ENCODE results near the gene CDC42. TPM values are rescaled to one million over a fixed set of nuclear protein-coding genes. Genes with fewer than 3 reads are reported as not detected.
"Not testable (repeated sequence)": the region's sequence is repeated elsewhere in the genome, so short reads cannot be mapped to it uniquely, and the experiment has no call there.

Gene CDC42
- total and polyA plus RNA-seq, 10 of the 15 experiments (the other 5 are each of a cell fraction or from before 2014, with no cell fraction given) = 184 to 479 (median 326) TPM

- RAD21 ChIA-PET (ENCODE audit: unreplicated experiment); H3K27ac ChIP-seq (ENCODE audit: control insufficient read depth, insufficient read depth); H3K4me2 ChIP-seq (ENCODE audit: control insufficient read depth, insufficient read depth); H3K9me3 ChIP-seq (replicated peaks; ENCODE audit: control insufficient read depth, insufficient read depth, low read length); ATAC-seq; SMC1A ChIA-PET (ENCODE audit: uncharacterized antibody, unreplicated experiment); H4K20me1 ChIP-seq (ENCODE audit: control insufficient read depth, insufficient read depth); H3K27me3 ChIP-seq (replicated peaks in 1 of 2; ENCODE audit: control insufficient read depth in 2 of 2, insufficient read depth in 2 of 2, low read length in 1 of 2); CTCF ChIA-PET; BruUV-seq (replicated peaks); DNase-seq (ENCODE audit: low read depth, low spot score); FAIRE-seq; H3K36me3 ChIP-seq (ENCODE audit: control insufficient read depth in 2 of 2, insufficient read depth in 2 of 2, low read length in 1 of 2); H3K4me3 ChIP-seq; H3K9ac ChIP-seq (ENCODE audit: control insufficient read depth, insufficient read depth, low read length); H3K79me2 ChIP-seq (ENCODE audit: control insufficient read depth, insufficient read depth, low read length); H3K4me1 ChIP-seq (ENCODE audit: control insufficient read depth, insufficient read depth, low read length); intact Hi-C loops (cut with micrococcal nuclease; ENCODE audit: unreplicated experiment); H2AFZ ChIP-seq (ENCODE audit: control insufficient read depth, low read depth, low read length): not testable (repeated sequence)
- POLR2A ChIA-PET = interaction anchor here (0.7 kb wide), 1 partner anchor 405 kb away, joined by 3 read pairs; no protein-coding TSS in a partner anchor
- in situ Hi-C loops (cut with MboI) = loop anchor here (10.0 kb wide), 1 partner anchor 411 kb away; no protein-coding TSS in a partner anchor
- 63% methylated on average over 3 of the region's 3 CpGs for WGBS (ENCODE audit: insufficient coverage, insufficient replicate concordance, low lambda C conversion rate, missing lambda C conversion rate)
Observed at GRCh38 chr1:22003959-22004358, 48.5 kb upstream of the CDC42 start.

DNA sequence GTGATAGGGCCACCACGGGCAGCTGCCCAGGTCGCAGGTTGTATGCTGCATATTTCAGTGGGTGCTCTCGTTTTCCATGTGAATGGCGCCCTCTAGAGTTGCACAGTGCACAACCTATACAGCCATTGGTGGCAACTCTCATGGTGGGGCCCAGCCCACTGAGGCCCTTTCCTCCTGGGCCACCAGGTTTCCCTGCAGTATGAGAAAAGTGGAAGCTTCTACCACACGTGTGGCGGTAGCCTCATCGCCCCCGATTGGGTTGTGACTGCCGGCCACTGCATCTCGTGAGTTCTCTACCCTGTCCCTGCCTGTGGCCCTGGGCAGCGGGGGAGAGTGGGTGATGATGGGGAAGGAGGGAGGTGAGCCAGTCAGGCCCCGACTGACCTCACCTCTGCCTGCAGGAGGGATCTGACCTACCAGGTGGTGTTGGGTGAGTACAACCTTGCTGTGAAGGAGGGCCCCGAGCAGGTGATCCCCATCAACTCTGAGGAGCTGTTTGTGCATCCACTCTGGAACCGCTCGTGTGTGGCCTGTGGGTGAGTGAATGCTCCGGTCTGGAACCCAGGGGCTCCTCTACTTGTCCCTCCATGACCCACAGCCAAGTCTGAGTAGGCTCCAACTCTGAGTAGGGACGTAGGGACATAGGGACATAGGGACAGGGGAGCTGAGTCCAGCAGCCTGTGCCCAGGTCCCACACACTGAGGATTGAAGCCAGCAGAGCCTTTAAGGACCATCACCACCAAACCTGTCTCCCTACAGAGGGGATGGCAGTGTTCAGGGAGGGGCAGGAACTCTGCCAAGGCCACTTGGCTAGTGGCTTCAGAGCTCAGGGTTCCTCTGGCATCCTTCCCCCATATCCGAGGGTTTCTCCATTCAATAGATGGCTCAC is 47.0 kb upstream of the CDC42 start:
- CTCF ChIA-PET = interaction anchor here (0.7 kb wide), 2 partner anchors 25 to 39 kb away, joined by 3 to 4 read pairs; no protein-coding TSS in a partner anchor
- DNase-seq (ENCODE audit: low read depth, low spot score); H3K27ac ChIP-seq (ENCODE audit: control insufficient read depth, insufficient read depth); H3K4me1 ChIP-seq (ENCODE audit: control insufficient read depth, insufficient read depth, low read length); RAD21 ChIA-PET (ENCODE audit: unreplicated experiment); H3K9ac ChIP-seq (ENCODE audit: control insufficient read depth, insufficient read depth, low read length); H3K4me3 ChIP-seq; H4K20me1 ChIP-seq (ENCODE audit: control insufficient read depth, insufficient read depth); FAIRE-seq; H3K79me2 ChIP-seq (ENCODE audit: control insufficient read depth, insufficient read depth, low read length); H3K36me3 ChIP-seq (ENCODE audit: control insufficient read depth in 2 of 2, insufficient read depth in 2 of 2, low read length in 1 of 2); BruUV-seq (replicated peaks); POLR2A ChIA-PET; SMC1A ChIA-PET (ENCODE audit: uncharacterized antibody, unreplicated experiment); H3K4me2 ChIP-seq (ENCODE audit: control insufficient read depth, insufficient read depth); intact Hi-C loops (cut with micrococcal nuclease; ENCODE audit: unreplicated experiment); H3K27me3 ChIP-seq (replicated peaks in 1 of 2; ENCODE audit: control insufficient read depth in 2 of 2, insufficient read depth in 2 of 2, low read length in 1 of 2); H2AFZ ChIP-seq (ENCODE audit: control insufficient read depth, low read depth, low read length); H3K9me3 ChIP-seq (replicated peaks; ENCODE audit: control insufficient read depth, insufficient read depth, low read length): not testable (repeated sequence)
- in situ Hi-C loops (cut with MboI) = loop anchor here (10.0 kb wide), 1 partner anchor 409 kb away; no protein-coding TSS in a partner anchor
- ATAC-seq = peak; percentile 85
- 39% methylated on average over 18 of the region's 18 CpGs for WGBS (ENCODE audit: insufficient coverage, insufficient replicate concordance, low lambda C conversion rate, missing lambda C conversion rate)
- TF ChIP-seq, protein P1, sequence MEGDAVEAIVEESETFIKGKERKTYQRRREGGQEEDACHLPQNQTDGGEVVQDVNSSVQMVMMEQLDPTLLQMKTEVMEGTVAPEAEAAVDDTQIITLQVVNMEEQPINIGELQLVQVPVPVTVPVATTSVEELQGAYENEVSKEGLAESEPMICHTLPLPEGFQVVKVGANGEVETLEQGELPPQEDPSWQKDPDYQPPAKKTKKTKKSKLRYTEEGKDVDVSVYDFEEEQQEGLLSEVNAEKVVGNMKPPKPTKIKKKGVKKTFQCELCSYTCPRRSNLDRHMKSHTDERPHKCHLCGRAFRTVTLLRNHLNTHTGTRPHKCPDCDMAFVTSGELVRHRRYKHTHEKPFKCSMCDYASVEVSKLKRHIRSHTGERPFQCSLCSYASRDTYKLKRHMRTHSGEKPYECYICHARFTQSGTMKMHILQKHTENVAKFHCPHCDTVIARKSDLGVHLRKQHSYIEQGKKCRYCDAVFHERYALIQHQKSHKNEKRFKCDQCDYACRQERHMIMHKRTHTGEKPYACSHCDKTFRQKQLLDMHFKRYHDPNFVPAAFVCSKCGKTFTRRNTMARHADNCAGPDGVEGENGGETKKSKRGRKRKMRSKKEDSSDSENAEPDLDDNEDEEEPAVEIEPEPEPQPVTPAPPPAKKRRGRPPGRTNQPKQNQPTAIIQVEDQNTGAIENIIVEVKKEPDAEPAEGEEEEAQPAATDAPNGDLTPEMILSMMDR (IDR thresholded peaks at IDR 0.05 in 2 of 3, conservative IDR thresholded peaks at IDR 0.05 in 1 of 3; ENCODE audit: control insufficient read depth in 2 of 3, extremely low read depth in 1 of 3, insufficient read depth in 1 of 3, low read depth in 3 of 3, low read length in 3 of 3) = peak in 2 of 3 experiments; percentile 10 to 11; a peak in 1 of 6 replicates

DNA sequence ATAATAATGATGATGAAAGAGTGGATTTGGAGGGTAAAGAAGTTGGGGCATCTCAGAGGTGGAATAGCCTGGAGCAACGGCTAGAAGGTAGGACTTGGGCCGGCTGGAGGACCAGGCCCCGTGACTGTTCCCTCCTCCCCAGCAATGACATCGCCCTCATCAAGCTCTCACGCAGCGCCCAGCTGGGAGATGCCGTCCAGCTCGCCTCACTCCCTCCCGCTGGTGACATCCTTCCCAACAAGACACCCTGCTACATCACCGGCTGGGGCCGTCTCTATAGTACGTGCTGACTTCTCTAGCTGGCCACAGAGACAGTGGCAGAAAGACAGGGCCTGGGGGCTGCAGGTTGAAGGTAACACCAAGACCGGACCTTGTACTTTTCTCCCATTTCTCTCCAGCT is 45.8 kb upstream of the CDC42 start:
- H3K36me3 ChIP-seq (ENCODE audit: control insufficient read depth in 2 of 2, insufficient read depth in 2 of 2, low read length in 1 of 2); FAIRE-seq; POLR2A ChIA-PET; H3K4me2 ChIP-seq (ENCODE audit: control insufficient read depth, insufficient read depth); RAD21 ChIA-PET (ENCODE audit: unreplicated experiment); H3K9me3 ChIP-seq (replicated peaks; ENCODE audit: control insufficient read depth, insufficient read depth, low read length); H3K27me3 ChIP-seq (replicated peaks in 1 of 2; ENCODE audit: control insufficient read depth in 2 of 2, insufficient read depth in 2 of 2, low read length in 1 of 2); H4K20me1 ChIP-seq (ENCODE audit: control insufficient read depth, insufficient read depth); ATAC-seq; H3K4me3 ChIP-seq; H2AFZ ChIP-seq (ENCODE audit: control insufficient read depth, low read depth, low read length); H3K27ac ChIP-seq (ENCODE audit: control insufficient read depth, insufficient read depth); SMC1A ChIA-PET (ENCODE audit: uncharacterized antibody, unreplicated experiment); H3K9ac ChIP-seq (ENCODE audit: control insufficient read depth, insufficient read depth, low read length); CTCF ChIA-PET; BruUV-seq (replicated peaks); H3K4me1 ChIP-seq (ENCODE audit: control insufficient read depth, insufficient read depth, low read length); H3K79me2 ChIP-seq (ENCODE audit: control insufficient read depth, insufficient read depth, low read length); DNase-seq (ENCODE audit: low read depth, low spot score); intact Hi-C loops (cut with micrococcal nuclease; ENCODE audit: unreplicated experiment): not testable (repeated sequence)
- 67% methylated on average over 13 of the region's 13 CpGs for WGBS (ENCODE audit: insufficient coverage, insufficient replicate concordance, low lambda C conversion rate, missing lambda C conversion rate)
- in situ Hi-C loops (cut with MboI) = loop anchor here (10.0 kb wide), 1 partner anchor 408 kb away; no protein-coding TSS in a partner anchor

Measured in GM12878 (cell line).